OCI-LY1 (cell line): ENCODE measurements around the gene ACTG1.

Experiments used
- EZH2 ChIP-seq: fragments of 200-600 bp; sonication (generic), shearing (Covaris generic); IDR thresholded peaks from 2 replicates; pipeline ENCODE4 v1.8.0; 2017; ENCODE audit warnings: borderline replicate concordance, mixed run types, mild to moderate bottlenecking, antibody characterized with exemption, low read length, moderate library complexity, mixed read lengths
- TF ChIP-seq, protein P1 (sequence below): fragments of 200-600 bp; sonication (generic), shearing (Covaris generic); IDR thresholded peaks from 2 replicates; pipeline ENCODE4 v1.5.1; 2017; ENCODE audit warnings: mild to moderate bottlenecking, antibody characterized with exemption, low read length, moderate library complexity, mixed read lengths

DNA sequence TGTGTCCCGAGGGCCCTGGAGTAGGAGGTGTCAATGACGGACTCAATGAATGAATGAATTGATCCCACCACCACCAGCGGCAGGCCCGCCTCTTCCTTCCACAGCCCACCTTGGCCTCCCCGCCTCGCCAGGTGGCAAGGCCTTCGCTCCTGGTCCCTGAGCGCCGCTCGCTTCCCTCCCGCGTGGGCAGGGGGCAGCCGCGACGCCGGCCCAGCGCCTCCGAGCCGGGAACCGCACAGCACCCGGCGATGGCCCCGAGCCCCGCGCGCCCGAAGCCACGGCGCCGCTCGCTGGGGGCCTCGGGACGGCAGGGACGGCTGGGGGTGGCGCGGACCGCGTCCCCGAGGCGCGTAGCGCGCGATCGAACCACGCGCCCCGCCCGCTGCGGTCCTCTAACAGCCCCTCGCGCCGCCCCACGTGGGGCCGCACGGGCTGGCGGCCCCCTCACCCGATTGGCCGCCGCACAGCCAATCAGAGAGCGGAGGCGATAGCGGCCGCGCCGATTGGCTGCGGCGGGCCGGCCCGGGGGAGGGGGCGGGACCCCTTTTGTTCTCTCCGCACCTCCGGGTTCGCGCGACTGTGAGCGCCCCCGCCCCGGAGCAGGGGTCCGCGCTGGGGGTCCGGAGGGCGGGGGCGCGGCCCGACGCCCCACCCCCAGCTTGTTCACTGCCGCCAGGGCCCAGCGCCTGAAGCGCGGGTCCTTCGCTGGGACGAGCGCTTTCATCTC lies 31.4 kb downstream of the ACTG1 start:
- TF ChIP-seq EZH2: no peak
- TF ChIP-seq, protein P1, sequence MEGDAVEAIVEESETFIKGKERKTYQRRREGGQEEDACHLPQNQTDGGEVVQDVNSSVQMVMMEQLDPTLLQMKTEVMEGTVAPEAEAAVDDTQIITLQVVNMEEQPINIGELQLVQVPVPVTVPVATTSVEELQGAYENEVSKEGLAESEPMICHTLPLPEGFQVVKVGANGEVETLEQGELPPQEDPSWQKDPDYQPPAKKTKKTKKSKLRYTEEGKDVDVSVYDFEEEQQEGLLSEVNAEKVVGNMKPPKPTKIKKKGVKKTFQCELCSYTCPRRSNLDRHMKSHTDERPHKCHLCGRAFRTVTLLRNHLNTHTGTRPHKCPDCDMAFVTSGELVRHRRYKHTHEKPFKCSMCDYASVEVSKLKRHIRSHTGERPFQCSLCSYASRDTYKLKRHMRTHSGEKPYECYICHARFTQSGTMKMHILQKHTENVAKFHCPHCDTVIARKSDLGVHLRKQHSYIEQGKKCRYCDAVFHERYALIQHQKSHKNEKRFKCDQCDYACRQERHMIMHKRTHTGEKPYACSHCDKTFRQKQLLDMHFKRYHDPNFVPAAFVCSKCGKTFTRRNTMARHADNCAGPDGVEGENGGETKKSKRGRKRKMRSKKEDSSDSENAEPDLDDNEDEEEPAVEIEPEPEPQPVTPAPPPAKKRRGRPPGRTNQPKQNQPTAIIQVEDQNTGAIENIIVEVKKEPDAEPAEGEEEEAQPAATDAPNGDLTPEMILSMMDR: no peak
